Bronchial epithelial cell (primary cell): Measurements from ENCODE around the gene CARD19. TPM values are rescaled to one million over a fixed set of nuclear protein-coding genes. Genes with fewer than 3 reads are reported as not detected.

Source experiments
- DNase-seq: peaks from one replicate; pipeline ENCODE4 v3.0.0-alpha.2; 2010; ENCODE audit warnings: low read depth
- FAIRE-seq: peaks from 2 replicates; lab custom pipeline; 2011; peaks lifted over from hg19 to GRCh38; lab: Jason Lieb, UNC
- H3K27me3 ChIP-seq: 2 replicates; pipeline ENCODE4 v1.5.1; 2011; ENCODE audit warnings: low read length; ENCODE audit not compliant: control insufficient read depth, insufficient read depth
- H3K36me3 ChIP-seq: 2 replicates; pipeline ENCODE4 v1.5.1; 2011; ENCODE audit warnings: low read length; ENCODE audit not compliant: control insufficient read depth, insufficient read depth
- H3K4me3 ChIP-seq: 2 replicates; pipeline ENCODE4 v1.5.1; 2011; ENCODE audit warnings: mild to moderate bottlenecking, low read depth, low read length, control low read depth
- total RNA-seq: library from RNA; depleted of rRNA; stranded (reverse); fragments of >200 nt; gene quantifications from 2 replicates; pipeline ENCODE4 v1.2.1, GENCODE V29; 2014
- TF ChIP-seq, protein P1 (sequence below): IDR thresholded peaks from 2 replicates; pipeline ENCODE4 v1.5.1; 2011; ENCODE audit warnings: mild to moderate bottlenecking, moderate library complexity, low read length, control low read depth, inconsistent platforms; ENCODE audit not compliant: insufficient read depth, severe bottlenecking

CARD19 gene
- total RNA-seq, 1 donor from 2014 or later, result 43.4 TPM

DNA sequence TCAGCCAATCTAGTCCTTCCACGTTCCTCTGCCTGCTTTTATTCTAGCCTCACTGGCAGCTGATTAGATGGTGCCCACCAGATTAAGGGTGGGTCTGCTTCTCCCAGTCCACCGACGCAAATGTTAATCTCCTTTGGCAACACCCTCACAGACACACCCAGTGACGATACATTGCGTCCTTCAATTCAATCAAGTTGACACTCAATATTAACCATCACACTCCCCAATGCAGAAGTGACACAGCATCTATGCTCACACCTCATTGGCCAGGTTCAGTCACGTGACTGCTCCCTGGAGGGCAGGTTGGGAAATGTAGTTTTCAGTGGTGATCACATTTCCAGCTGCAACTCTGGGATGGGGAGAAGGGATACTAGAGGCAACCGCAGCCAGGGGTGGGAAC, 24.6 kb upstream of the CARD19 start:
- no peaks in the 10 kb centered on the region for H3K27me3 ChIP-seq
- DNase-seq (peak; percentile 36), FAIRE-seq (no peak)
- H3K36me3 ChIP-seq, result no peaks in the 10 kb centered on the region
- TF ChIP-seq, protein P1, sequence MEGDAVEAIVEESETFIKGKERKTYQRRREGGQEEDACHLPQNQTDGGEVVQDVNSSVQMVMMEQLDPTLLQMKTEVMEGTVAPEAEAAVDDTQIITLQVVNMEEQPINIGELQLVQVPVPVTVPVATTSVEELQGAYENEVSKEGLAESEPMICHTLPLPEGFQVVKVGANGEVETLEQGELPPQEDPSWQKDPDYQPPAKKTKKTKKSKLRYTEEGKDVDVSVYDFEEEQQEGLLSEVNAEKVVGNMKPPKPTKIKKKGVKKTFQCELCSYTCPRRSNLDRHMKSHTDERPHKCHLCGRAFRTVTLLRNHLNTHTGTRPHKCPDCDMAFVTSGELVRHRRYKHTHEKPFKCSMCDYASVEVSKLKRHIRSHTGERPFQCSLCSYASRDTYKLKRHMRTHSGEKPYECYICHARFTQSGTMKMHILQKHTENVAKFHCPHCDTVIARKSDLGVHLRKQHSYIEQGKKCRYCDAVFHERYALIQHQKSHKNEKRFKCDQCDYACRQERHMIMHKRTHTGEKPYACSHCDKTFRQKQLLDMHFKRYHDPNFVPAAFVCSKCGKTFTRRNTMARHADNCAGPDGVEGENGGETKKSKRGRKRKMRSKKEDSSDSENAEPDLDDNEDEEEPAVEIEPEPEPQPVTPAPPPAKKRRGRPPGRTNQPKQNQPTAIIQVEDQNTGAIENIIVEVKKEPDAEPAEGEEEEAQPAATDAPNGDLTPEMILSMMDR, result no peak
- H3K4me3 ChIP-seq, result no peak overlapping the region

DNA sequence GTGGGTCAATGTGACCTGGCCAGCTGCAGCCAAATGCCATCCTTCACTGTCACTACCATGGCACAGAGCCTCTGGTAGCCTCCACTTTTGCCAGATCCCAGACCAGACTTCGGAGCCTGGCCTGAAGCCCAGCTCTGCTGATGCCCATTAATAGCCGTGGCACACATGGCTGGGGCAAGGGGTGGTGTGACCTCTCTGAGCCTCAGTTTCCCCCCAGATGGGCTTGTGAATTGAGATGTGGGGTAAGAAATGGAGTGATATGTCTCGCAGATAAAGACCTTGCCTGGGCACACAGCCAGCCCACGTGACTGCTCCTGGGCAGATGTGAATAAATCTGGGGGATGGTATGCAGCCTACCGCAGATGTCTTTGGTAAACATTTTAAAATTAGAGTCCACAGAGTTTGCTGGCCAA, 23.6 kb upstream of the CARD19 start:
- Histone ChIP-seq H3K27me3 (no peaks in the 10 kb centered on the region), H3K36me3 (no peaks in the 10 kb centered on the region), H3K4me3 (no peak overlapping the region)
- DNase-seq (no peak), FAIRE-seq (no peak)
- TF ChIP-seq, protein P1, result no peak

DNA sequence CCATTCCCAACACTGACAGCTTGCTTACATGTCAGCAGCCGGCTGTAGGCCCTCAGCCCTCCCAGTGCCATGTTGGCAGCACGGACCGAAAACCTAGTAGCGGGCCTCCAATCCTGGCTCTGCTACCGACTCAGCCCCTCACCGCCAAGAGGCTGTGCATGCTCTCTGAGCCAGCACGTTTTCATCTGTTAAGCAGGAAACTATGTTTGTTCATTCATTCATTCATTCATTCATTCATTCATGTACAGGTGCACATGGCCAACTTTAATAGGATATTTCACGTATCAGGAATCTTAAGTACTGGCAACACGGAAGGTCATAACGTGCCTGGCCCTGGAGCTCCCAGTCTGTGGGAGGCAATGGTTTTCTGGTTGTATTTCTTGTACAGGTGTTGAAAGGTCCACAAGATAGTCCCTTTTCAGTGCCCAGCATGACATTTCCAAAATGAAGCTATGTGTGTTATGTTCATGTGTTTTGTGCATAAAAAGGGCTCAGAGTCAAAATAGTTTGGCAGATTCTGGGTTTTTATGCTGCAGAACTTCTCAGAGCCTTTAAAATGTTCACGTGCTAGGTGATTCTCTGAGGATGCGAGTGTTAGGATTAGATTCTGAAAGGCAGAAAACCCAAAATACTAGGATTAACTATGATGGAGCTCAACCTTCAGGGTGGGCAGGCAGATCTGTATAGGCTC, 19.8 kb upstream of the CARD19 start:
- no peak for FAIRE-seq

DNA sequence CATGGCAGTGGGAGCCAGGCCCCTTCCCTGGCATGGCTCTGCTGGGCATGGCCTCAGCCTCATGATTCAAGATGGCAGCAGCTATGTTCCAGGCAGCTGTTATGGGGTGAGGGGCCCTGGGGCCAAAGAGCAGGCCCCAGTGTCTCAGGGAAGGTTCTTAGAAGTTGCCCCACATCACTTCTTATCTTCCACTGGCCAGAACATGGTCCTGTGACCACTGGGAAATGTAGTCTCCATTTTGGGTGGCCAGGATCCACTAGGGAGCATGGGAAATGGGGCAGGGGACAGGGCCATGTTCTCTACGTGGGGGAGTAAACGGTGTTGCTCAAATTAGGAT, 19.3 kb upstream of the CARD19 start:
- H3K4me3 ChIP-seq, result no peak overlapping the region

More for the DNA sequence above, 19.8 kb upstream of the CARD19 start:
- DNase-seq, result no peak
- TF ChIP-seq, protein P1, result no peak
- Histone ChIP-seq H3K4me3 (no peak overlapping the region), H3K36me3 (no peaks in the 10 kb centered on the region), H3K27me3 (no peaks in the 10 kb centered on the region)

DNA sequence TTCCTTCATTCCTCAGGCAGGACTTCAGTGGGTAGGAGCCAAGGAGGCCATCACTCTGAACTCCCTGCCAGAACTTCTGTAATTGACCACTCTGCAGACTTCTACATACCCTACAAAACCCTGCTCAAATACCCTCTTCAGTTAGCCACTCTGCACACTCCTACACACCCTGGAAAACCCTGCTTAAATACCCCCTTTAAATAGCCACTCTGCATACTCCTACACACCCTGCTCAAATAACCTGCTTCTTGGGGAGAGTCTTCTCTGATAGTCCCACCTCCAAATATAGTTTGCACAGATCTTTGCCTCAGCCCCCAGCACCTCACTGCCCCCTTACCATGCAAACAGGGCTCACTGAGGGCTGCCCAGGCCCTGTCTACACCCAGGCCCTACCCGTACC, 18.6 kb upstream of the CARD19 start:
- TF ChIP-seq, protein P1, result no peak
- Histone ChIP-seq H3K27me3 (no peaks in the 10 kb centered on the region), H3K4me3 (no peak overlapping the region), H3K36me3 (no peaks in the 10 kb centered on the region)
- FAIRE-seq (no peak), DNase-seq (no peak)

More for the DNA sequence above, 19.3 kb upstream of the CARD19 start:
- FAIRE-seq, result no peak
- Histone ChIP-seq H3K27me3 (no peaks in the 10 kb centered on the region), H3K36me3 (no peaks in the 10 kb centered on the region)
- DNase-seq, result no peak
- TF ChIP-seq, protein P1, result no peak

DNA sequence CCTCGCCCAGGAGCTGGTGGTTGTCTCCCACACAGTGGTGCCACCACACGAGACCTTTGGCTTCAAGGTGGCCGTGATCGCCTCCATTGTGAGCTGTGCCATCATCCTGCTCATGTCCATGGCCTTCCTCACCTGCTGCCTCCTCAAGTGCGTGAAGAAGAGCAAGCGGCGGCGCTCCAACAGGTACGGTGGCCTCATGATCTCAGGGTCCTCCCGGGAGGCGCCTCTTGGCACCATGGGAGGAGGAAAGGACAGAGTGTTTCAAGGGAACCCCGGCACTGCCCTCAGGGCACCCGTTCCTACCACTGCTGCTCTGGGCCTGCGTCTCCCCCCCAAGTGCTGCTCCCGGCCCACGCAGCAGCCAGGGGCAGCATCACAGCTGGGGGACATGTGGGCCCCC, 18.2 kb upstream of the CARD19 start:
- DNase-seq, result no peak
- H3K36me3 ChIP-seq, result no peaks in the 10 kb centered on the region
- H3K27me3 ChIP-seq, result no peaks in the 10 kb centered on the region
- no peak overlapping the region for H3K4me3 ChIP-seq
- TF ChIP-seq, protein P1, result no peak
- no peak for FAIRE-seq
